Neural crest cell (in vitro differentiated cells): ENCODE measurements around the gene PPM1L. TPM values are rescaled to one million over a fixed set of nuclear protein-coding genes. Genes with fewer than 3 reads are reported as not detected.

Experiments used
- DNase-seq: peaks from one replicate; pipeline ENCODE4 v3.0.0; 2021; ENCODE audit warnings: low read depth, mixed read lengths, low spot score
- H3K27ac Mint-ChIP-seq: one replicate; pipeline ENCODE4 v1.8.0; 2021; ENCODE audit warnings: mild to moderate bottlenecking, mixed read lengths; ENCODE audit not compliant: unreplicated experiment
- H3K27me3 Mint-ChIP-seq: 2 replicates; pipeline ENCODE4 v1.8.0; 2021; ENCODE audit warnings: low read depth, mild to moderate bottlenecking, mixed read lengths
- H3K36me3 Mint-ChIP-seq: 2 replicates; pipeline ENCODE4 v1.8.0; 2021; ENCODE audit warnings: low read depth, mild to moderate bottlenecking, mixed read lengths
- H3K4me1 Mint-ChIP-seq: 2 replicates; pipeline ENCODE4 v1.8.0; 2021; ENCODE audit warnings: mixed read lengths
- H3K4me3 Mint-ChIP-seq: one replicate; pipeline ENCODE4 v1.8.0; 2021; ENCODE audit warnings: mild to moderate bottlenecking, mixed read lengths
- H3K9me3 Mint-ChIP-seq: 2 replicates; pipeline ENCODE4 v1.8.0; 2021; ENCODE audit warnings: mixed read lengths
- CTCF ChIP-seq: fragments of 200-600 bp; sonication (generic); conservative IDR thresholded peaks from 2 replicates; pipeline ENCODE4 v1.5.0; 2021; ENCODE audit warnings: antibody characterized with exemption, mild to moderate bottlenecking
- total RNA-seq: library from RNA; stranded (reverse); gene quantifications from 2 replicates; pipeline ENCODE4 v1.2.1, GENCODE V29; 2021

PPM1L gene
- total RNA-seq, 1 donor from 2014 or later: 34.3 TPM

GRCh38 chr3:160852856-160853255 lies 96.8 kb downstream of the PPM1L start:
- no peak for DNase-seq
- Mint-ChIP-seq H3K36me3 (peaks cover 6% of the 10 kb centered on the region), H3K4me1 (peaks cover 17% of the 10 kb centered on the region)

GRCh38 chr3:160856450-160856849 lies 100.4 kb downstream of the PPM1L start:
- Mint-ChIP-seq H3K4me1 (peaks cover 18% of the 10 kb centered on the region), H3K27me3 (no peaks in the 10 kb centered on the region), H3K36me3 (peaks cover 6% of the 10 kb centered on the region), H3K9me3 (peaks cover 11% of the 10 kb centered on the region), H3K4me3 (no peak overlapping the region), H3K27ac (no peak overlapping the region)
- no peak for TF ChIP-seq CTCF
- no peak for DNase-seq

More at GRCh38 chr3:160852856-160853255, 96.8 kb downstream of the PPM1L start:
- Mint-ChIP-seq H3K27me3 (no peaks in the 10 kb centered on the region), H3K9me3 (peaks cover 8% of the 10 kb centered on the region), H3K4me3 (no peak overlapping the region), H3K27ac (no peak overlapping the region)
- no peak for TF ChIP-seq CTCF

- peaks cover 11% of the 10 kb centered on the region for H3K9me3 Mint-ChIP-seq
- no peak for TF ChIP-seq CTCF
- no peak overlapping the region for H3K4me3 Mint-ChIP-seq
- H3K27me3 Mint-ChIP-seq: no peaks in the 10 kb centered on the region
- no peak overlapping the region for H3K27ac Mint-ChIP-seq
- H3K4me1 Mint-ChIP-seq: peaks cover 18% of the 10 kb centered on the region
- no peak for DNase-seq
- H3K36me3 Mint-ChIP-seq: peaks cover 6% of the 10 kb centered on the region
Measured at GRCh38 chr3:160857476-160858119, 101.6 kb downstream of the PPM1L start.

- peaks cover 18% of the 10 kb centered on the region for H3K4me1 Mint-ChIP-seq
- no peak for DNase-seq
- H3K27me3 Mint-ChIP-seq: no peaks in the 10 kb centered on the region
- peaks cover 3% of the 10 kb centered on the region for H3K9me3 Mint-ChIP-seq
- no peak overlapping the region for H3K27ac Mint-ChIP-seq
- no peak for TF ChIP-seq CTCF
- no peak overlapping the region for H3K4me3 Mint-ChIP-seq
- peaks cover 2% of the 10 kb centered on the region for H3K36me3 Mint-ChIP-seq
Measured at GRCh38 chr3:160860346-160860745, 104.3 kb downstream of the PPM1L start.

GRCh38 chr3:160869825-160870224 lies 113.8 kb downstream of the PPM1L start:
- no peaks in the 10 kb centered on the region for H3K36me3 Mint-ChIP-seq
- no peaks in the 10 kb centered on the region for H3K4me1 Mint-ChIP-seq
- H3K9me3 Mint-ChIP-seq: no peaks in the 10 kb centered on the region
- H3K4me3 Mint-ChIP-seq: no peak overlapping the region
- no peak for DNase-seq
- no peak for TF ChIP-seq CTCF
- no peak overlapping the region for H3K27ac Mint-ChIP-seq
- no peaks in the 10 kb centered on the region for H3K27me3 Mint-ChIP-seq
